CD4-positive, alpha-beta T cell (primary cell): ENCODE data around the gene ORMDL3. TPM values are rescaled to one million over a fixed set of nuclear protein-coding genes. Genes with fewer than 3 reads are reported as not detected.

ENCODE experiments used
- ATAC-seq: fragments of 200-7000 bp; cut with Tn5 transposase; one replicate; pipeline ENCODE4 v1.10.0; 2022; ENCODE audit warnings: mild to moderate bottlenecking; ENCODE audit not compliant: poor library complexity
- CTCF ChIA-PET: fragments of 350-600 bp; sonication (Branson Sonifier 250); formaldehyde crosslinking; loops from one replicate; lab custom pipeline; 2021; ENCODE audit warnings: antibody characterized with exemption, inconsistent platforms; lab: Charles Lee
- POLR2A ChIA-PET: fragments of 350-600 bp; sonication (Branson Sonifier 250); formaldehyde crosslinking; loops from one replicate; lab custom pipeline; 2021; ENCODE audit warnings: antibody characterized with exemption, inconsistent platforms; lab: Charles Lee
- DNase-seq, 14 experiments: peaks; one replicate each; pipeline ENCODE4 v3.0.0-alpha.2; 2013 to 2020; ENCODE audit warnings: mixed read lengths in 2 of 14
- H3K27ac ChIP-seq, 2 donors: one replicate each; pipeline versions ENCODE4 v1.5.1 to v1.7.0; 2013; ENCODE audit warnings: low read length in 2 of 2, low read depth in 1 of 2, mild to moderate bottlenecking in 1 of 2
- H3K27me3 ChIP-seq, 2 experiments: 1 replicate in 1 of 2; 2 replicates in 1 of 2; pipeline versions ENCODE4 v1.6.1 to v1.7.0; 2013; ENCODE audit warnings: low read length in 2 of 2, control low read depth in 1 of 2, mild to moderate bottlenecking in 1 of 2, moderate library complexity in 1 of 2; ENCODE audit not compliant: insufficient read depth in 2 of 2, control insufficient read depth in 1 of 2
- H3K36me3 ChIP-seq: one replicate; pipeline ENCODE4 v1.6.1; 2013; ENCODE audit warnings: low read length, control low read depth; ENCODE audit not compliant: insufficient read depth
- H3K4me1 ChIP-seq: one replicate; pipeline ENCODE4 v1.6.1; 2013; ENCODE audit warnings: low read length, control low read depth; ENCODE audit not compliant: insufficient read depth
- H3K4me3 ChIP-seq: one replicate; pipeline ENCODE4 v1.5.1; 2013; ENCODE audit warnings: mild to moderate bottlenecking, low read length, moderate library complexity
- H3K9me3 ChIP-seq, 2 experiments: 1 replicate in 1 of 2; 2 replicates in 1 of 2; pipeline versions ENCODE4 v1.6.1 to v1.7.0; 2013; ENCODE audit warnings: low read length in 2 of 2, mild to moderate bottlenecking in 2 of 2, control low read depth in 1 of 2, moderate library complexity in 1 of 2; ENCODE audit not compliant: control insufficient read depth in 1 of 2, insufficient read depth in 1 of 2
- H3K27ac Mint-ChIP-seq: one replicate; pipeline ENCODE4 v1.8.0; 2020; ENCODE audit warnings: mixed read lengths
- H3K27me3 Mint-ChIP-seq: one replicate; pipeline ENCODE4 v1.8.0; 2021; ENCODE audit warnings: mixed read lengths
- H3K36me3 Mint-ChIP-seq: one replicate; pipeline ENCODE4 v1.8.0; 2021; ENCODE audit warnings: low read depth, mixed read lengths
- H3K4me1 Mint-ChIP-seq: one replicate; pipeline ENCODE4 v1.8.0; 2021; ENCODE audit warnings: low read depth, mixed read lengths
- H3K4me3 Mint-ChIP-seq: one replicate; pipeline ENCODE4 v1.8.0; 2020; ENCODE audit warnings: mild to moderate bottlenecking, mixed read lengths
- H3K9me3 Mint-ChIP-seq: one replicate; pipeline ENCODE4 v1.8.0; 2020; ENCODE audit warnings: mixed read lengths
- CTCF ChIP-seq: fragments of 200-600 bp; IDR thresholded peaks from one replicate; pipeline ENCODE4 v1.8.0; 2022; ENCODE audit warnings: antibody characterized with exemption, mild to moderate bottlenecking
- intact Hi-C, 2 experiments: fragments of 100-400 bp; cut with DNase I in 1 of 2; cut with micrococcal nuclease in 1 of 2; formaldehyde crosslinking; loops; one replicate each; pipeline versions ENCODE4 v1.15.1 to v1.9.0; 2023 to 2025; cut with DNase I, micrococcal nuclease
- polyA plus RNA-seq, 2 donors: library from polyadenylated mRNA; unstranded; fragments of 120-200 nt; gene quantifications; one replicate each; pipeline ENCODE4 v1.2.1, GENCODE V29; 2013
- total RNA-seq, 174 experiments: library from RNA in 2 of 174; stranded (reverse) in 2 of 174; gene quantifications; one replicate each; pipeline ENCODE4 v1.2.3 and lab custom pipeline; 2021 to 2026

ORMDL3 gene
- total RNA-seq (100 to 1,000 TPM; 103 to 105 TPM), total RNA-seq (lab: John Stamatoyannopoulos, UW) (27.3 to 187 (median 98.9) reads per million in 172 experiments)
- 72.4 TPM for polyA plus RNA-seq (2013, experiment 1 of 2)
- polyA plus RNA-seq (2013, experiment 2 of 2) = 112 TPM

GRCh38 chr17:39927101-39927928 lies at the start of gene ORMDL3, which contains the start of gene LRRC3C:
Gene ORMDL3, minus strand, starts transcription at chr17:39927601. Its CDS starts 3,398 bp downstream, at chr17:39924203.
Gene LRRC3C, plus strand, starts transcription at chr17:39927732. Its CDS starts 13,792 bp downstream, at chr17:39941524.
- Histone ChIP-seq H3K36me3 (peaks cover 23% of the 10 kb centered on the region), H3K4me3 (peak within 1 kb of the TSS; percentile 89), H3K9me3 (no peaks in the 10 kb centered on the region), H3K4me1 (peaks cover 55% of the 10 kb centered on the region), H3K27ac (peak within 1 kb of the TSS; percentile 63 to 90), H3K27me3 (no peaks in the 10 kb centered on the region)
- POLR2A ChIA-PET = interaction anchor here (0.6 to 3.3 kb wide), 23 partner anchors 9 to 477 kb away, joined by 3 to 34 read pairs (median 4); partner anchors contain the start of genes CDK12, GSDMB, IKZF3 and MED1
- no peak for TF ChIP-seq CTCF
- Mint-ChIP-seq H3K4me1 (peaks cover 53% of the 10 kb centered on the region), H3K27ac (peak within 1 kb of the TSS; percentile 93), H3K27me3 (no peaks in the 10 kb centered on the region), H3K4me3 (peak within 1 kb of the TSS; percentile 92), H3K36me3 (peaks cover 39% of the 10 kb centered on the region), H3K9me3 (no peaks in the 10 kb centered on the region)
- peak; percentile 83 to 95 (median 88) for DNase-seq
- intact Hi-C loops = loop anchor here (1.0 to 10.0 kb wide), 9 partner anchors 26 to 473 kb away; partner anchors contain the start of genes PSMD3 (in 2 of the 2), GSDMA (in 1 of the 2), MED1 (in 1 of the 2) and MED24 (in 1 of the 2)
- peak; percentile 76 for ATAC-seq
- CTCF ChIA-PET = interaction anchor here (0.5 kb wide), 2 partner anchors 182 to 476 kb away, joined by 3 to 4 read pairs; partner anchors contain the start of gene MED1

- CTCF ChIA-PET = interaction anchor here (1.0 kb wide), 1 partner anchor 17 kb away, joined by 4 read pairs; no protein-coding TSS in a partner anchor
- no peak for ATAC-seq
- Histone ChIP-seq H3K27ac (no peak overlapping the region), H3K27me3 (peaks cover 0 to 2% of the 10 kb centered on the region in 2 experiments), H3K36me3 (no peaks in the 10 kb centered on the region), H3K9me3 (no peaks in the 10 kb centered on the region), H3K4me1 (peaks cover 9% of the 10 kb centered on the region), H3K4me3 (no peak overlapping the region)
- POLR2A ChIA-PET = interaction anchor here (1.1 kb wide), 1 partner anchor 17 kb away, joined by 3 read pairs; no protein-coding TSS in a partner anchor
- TF ChIP-seq CTCF = no peak
- Mint-ChIP-seq H3K4me3 (no peak overlapping the region), H3K36me3 (peaks cover 7% of the 10 kb centered on the region), H3K27me3 (peaks cover 23% of the 10 kb centered on the region), H3K4me1 (peaks cover 12% of the 10 kb centered on the region), H3K27ac (no peak overlapping the region), H3K9me3 (no peaks in the 10 kb centered on the region)
- intact Hi-C loops = loop anchor here in 1 of 2 experiments (1.0 to 5.0 kb wide), 2 partner anchors 14 to 354 kb away; no protein-coding TSS in a partner anchor
- DNase-seq = no peak
Measured at GRCh38 chr17:39975801-39976200, 48.4 kb upstream of the ORMDL3 start.

GRCh38 chr17:39974433-39974832 lies 47.0 kb upstream of the ORMDL3 start:
- H3K4me1 Mint-ChIP-seq = no peaks in the 10 kb centered on the region

More at GRCh38 chr17:39974433-39974832, 47.0 kb upstream of the ORMDL3 start:
- ATAC-seq = no peak
- DNase-seq = no peak
- ChIA-PET CTCF (no interaction called here), POLR2A (no interaction called here)
- Histone ChIP-seq H3K9me3 (no peaks in the 10 kb centered on the region), H3K27me3 (peaks cover 0 to 2% of the 10 kb centered on the region in 2 experiments), H3K36me3 (no peaks in the 10 kb centered on the region), H3K4me3 (no peak overlapping the region), H3K4me1 (peaks cover 1% of the 10 kb centered on the region), H3K27ac (no peak overlapping the region)
- Mint-ChIP-seq H3K9me3 (no peaks in the 10 kb centered on the region), H3K4me3 (no peak overlapping the region), H3K27ac (no peak overlapping the region), H3K36me3 (no peaks in the 10 kb centered on the region), H3K27me3 (peaks cover 37% of the 10 kb centered on the region)
- intact Hi-C loops = no loop called here
- no peak for TF ChIP-seq CTCF
